DLD1 (cell line): ENCODE data around the gene INPP4A.

Experiments
- in situ Hi-C: cut with HindIII; loops from 2 replicates; pipeline ENCODE4 v1.10.0; 2017; ENCODE audit warnings: low sequenced_read_pairs

INPP4A gene

DNA sequence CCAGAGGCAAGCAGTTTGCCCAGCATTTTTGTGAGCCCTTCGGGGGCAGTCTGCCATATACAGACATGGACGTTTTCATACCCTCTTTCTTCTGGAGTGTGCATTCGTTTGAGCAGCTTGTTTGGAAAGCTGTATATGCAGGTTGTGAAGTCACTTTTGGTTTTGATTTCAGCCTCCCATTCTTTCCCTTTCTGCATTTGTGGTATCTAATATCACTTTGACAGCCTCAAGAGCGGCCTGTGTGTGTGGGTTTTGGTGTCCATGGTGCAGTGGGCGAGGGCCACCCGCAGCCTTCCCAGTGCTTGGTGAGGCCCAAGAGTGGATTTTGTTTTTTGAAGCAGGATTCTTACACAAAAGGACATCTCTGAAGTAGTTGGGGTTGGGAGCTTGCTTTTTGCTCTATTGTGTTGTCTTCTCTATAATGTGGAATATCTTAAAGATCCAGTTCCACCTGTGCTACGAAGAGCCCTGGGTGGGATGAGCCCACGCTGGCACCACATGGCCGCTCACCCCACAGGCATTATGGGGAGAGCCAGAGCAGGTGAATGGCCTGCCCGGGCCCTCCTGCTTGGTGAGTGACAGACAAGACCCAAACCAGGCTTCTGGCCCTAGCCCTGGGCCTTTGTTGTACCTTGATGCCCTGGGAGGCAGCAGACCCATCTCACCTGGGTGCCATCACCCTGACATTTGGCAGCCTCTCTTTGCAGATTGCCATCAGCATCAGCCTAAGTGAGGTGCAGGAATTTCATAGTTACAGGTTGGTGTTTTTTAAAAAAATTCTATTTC lies 29.5 kb downstream of the INPP4A start:
- in situ Hi-C loops = no loop called here

DNA sequence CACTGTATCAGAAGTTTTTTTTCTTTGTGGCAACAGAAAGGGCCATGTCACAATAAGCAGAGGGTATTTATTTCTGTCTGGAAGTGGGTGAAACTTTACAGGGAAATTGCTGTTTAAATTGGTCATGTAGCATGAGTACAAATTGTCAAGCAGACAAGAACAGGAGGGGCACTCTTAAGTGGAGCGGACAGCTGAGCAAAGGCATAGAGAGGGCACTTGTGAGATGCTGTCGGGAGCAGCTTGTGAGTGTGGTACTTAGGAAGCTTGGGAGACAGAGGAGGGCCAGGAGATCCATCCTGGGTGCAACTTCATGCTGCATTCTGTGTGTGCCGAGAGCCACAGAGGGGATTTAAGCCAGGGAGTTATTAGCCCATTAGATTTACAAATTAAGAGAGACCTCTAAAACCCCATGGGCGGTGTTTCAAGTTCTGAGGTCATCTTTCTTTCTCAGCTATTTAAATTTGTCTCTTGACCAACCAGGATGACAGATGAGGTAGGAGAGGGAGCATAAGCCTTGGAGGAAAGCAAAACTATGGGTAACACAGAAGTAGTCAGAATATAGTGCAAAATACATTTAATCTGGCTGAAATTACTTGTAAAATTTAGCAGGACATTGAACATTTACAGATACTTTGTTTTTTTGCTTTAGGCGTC lies 30.4 kb downstream of the INPP4A start:
- in situ Hi-C loops = no loop called here

DNA sequence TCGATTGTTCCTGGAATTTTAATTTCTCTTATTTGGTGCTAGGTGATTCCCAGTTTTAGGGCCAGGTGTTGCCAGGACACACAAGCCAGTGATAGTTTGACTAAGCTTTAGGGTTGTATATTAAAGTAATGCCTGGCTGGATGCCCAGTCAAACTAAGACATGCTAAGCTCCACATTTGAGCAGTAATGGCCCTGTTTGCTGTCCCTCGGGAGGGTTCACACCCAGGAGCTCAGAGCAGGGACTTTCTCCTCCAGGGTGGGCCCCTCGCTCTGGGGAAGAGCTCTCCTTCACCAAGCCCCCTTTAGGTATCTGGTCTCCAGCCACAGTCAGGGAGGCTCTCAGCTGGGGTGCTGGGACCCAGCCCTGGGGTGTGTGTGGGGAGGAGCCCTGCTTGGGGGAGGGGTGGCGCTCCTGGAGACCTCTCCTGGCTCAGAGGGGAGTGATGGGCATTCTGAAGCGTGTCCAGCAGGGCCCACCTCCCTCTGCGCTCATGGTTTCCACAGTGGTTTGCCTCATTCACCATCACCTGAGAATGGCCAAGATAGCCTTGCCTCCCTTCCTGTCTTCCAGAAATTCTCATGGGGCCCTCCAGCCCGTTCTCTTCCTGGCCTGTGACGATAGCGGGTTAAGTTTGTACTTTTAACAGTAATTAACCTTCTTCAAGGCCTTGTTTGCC lies 31.7 kb downstream of the INPP4A start:
- in situ Hi-C loops = no loop called here

DNA sequence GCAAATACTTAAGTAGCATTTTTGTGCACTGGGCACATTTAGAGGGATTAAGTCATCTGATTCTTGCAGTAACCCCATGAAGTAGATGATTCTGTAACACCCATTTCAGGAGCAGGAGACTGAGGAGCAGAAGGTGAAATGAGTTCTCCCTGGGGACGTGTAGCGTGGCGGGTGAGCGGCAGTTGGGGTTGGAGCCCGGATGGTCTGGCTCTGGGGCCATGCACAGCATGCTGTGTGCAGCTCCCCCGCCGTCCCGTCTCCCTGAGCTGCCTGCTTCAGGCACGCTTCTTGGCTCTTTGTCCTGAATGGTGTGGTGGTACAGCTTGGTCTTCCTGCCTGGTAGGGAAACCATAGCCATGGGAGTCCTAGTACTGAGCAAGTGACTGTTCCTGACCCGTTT lies 32.4 kb downstream of the INPP4A start:
- in situ Hi-C loops = no loop called here

DNA sequence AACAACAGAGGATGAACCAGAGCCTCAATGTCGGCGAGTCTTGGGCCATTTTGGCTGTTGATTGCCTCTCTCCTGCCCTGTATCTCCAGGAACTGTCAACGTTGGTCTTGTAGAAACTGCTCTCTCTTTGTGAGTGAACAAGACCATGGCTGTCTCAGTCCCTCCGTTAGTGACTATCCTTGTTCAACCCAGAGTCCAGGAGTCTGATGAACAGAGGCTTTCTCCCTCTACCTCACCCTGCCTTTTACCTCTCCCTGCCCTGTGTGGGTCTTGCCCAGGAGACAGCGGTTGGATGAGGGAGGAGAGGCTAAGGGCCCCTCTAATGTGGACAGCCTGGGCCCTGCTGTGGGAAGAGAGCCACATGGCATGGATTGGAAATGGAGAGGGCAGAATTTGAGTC lies 32.8 kb downstream of the INPP4A start:
- in situ Hi-C loops = no loop called here

DNA sequence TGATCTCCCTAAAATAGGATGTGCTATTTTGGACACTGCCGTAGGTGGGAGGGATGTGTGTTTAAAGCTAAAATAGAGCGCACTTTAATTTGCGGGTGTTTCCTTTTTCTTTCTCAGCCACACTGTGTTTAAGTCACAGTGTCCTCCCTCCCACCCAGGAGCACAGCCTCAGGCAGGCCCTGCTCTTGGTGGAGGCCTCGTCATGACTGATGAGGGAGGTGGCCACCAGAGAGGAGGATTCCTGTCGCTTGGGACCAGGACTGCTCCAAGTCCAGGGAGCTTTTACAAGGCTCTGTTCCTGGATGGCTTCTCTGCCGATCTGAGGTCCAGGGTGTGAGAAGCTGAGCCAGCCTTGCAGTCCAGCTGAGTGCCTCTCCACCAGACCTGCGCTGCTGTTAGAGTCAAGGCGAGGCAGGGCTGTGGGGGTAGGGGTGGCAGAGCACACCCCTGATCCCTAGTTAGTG lies 33.5 kb downstream of the INPP4A start:
- in situ Hi-C loops = no loop called here

DNA sequence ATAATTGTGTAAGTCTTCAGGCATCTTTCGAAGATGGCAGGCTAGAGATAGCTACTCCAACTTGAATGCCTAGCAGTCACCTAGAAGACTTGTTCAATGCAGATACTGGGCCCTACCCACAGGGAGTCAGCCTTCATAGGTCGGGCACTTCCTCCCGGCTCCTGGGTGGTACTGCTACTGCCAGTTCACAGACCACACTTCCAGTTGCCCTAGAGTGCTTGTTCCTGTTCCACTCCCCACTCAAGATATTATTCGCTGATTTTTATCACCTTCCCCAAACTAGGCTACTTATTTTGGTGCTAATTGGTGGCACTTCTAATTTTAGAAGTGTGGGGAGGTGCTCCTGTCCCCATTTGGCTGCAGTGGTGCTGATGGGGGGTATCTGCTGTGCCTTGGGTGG lies 34.2 kb downstream of the INPP4A start:
- in situ Hi-C loops = no loop called here

DNA sequence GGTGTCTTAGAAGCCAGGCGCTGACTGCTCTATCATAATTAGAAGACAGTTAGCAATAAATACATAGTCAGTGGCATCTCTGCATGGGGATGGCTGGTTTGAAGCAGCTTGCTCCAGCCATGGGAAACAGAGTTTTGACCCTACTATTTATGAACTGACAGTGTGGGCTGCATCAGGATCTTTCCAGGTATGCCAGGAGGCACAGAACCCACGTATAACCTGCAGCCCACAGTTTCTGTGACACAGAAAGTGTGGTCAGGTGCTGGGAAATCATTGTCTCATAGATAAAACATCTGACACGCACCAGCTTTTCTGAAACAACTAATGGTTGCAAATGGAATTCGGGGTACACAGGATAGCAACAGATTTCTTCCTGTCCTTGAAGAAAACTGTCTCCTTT lies 34.7 kb downstream of the INPP4A start:
- in situ Hi-C loops = no loop called here

DNA sequence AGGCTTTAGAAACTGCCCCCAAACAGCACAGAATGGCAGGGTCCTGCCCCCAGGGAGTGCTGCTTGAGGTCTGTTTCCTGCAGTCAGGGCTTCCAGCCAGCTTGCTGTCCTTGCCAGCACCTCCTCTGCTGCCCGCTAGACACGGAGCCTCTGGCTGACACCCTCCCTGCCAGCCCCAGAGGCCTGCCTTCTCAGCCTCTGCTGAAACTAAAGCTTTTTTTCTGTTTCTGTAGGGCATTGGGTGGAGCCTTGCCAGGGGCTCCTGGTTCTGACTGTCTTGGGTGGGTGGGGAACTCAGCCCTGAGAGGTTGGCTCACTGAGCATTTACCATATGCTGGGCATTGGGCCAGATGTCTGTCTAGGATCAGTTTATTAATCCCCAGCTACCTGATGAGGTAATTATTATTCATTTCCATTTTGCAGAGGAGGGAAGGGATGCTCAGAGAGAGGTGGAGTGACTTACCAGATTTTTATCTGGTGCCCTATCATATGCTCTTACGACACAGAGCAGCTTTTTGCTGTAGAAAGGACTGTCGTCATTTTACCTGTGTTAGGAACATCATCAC lies 35.4 kb downstream of the INPP4A start:
- in situ Hi-C loops = no loop called here

DNA sequence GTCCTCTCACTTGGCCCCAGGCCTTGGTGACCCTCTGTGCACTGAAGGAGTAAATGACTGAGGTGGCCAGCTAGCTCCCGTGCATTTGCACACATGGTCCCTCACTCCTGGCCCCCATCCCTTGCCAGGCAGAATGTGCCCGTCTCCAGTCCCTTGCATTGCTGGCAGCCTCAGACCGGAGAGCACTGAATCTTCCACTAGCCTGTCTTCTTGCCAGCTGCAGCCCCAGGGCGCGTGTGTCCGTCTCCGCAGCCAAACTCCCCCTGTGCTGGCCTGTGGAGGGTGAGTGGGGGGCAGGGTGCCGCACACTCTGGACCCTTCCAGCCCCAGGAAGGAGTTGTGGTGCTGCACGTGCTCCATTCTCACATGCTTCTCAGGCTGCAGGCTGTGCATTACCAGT lies 35.9 kb downstream of the INPP4A start:
- in situ Hi-C loops = no loop called here

DNA sequence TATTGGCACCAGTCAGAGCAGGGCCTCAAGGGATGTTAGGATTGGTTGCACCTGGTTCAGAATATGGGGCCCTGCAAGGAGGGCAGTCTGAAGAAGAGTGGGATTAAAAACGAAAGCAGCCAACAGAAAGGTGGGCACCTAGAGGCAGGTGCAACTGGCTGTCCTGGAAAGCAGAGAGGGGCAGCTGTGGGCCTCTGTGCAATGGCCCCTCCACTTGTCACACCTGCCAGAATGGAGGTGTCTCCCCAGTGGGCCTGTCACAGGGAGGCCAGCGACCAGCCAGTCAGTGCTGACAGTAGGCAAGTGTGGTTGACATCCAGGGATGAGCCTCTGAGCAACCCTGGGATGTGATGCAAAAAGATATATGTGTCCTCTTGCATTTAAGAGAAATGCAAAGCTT lies 37.7 kb downstream of the INPP4A start:
- in situ Hi-C loops = no loop called here

DNA sequence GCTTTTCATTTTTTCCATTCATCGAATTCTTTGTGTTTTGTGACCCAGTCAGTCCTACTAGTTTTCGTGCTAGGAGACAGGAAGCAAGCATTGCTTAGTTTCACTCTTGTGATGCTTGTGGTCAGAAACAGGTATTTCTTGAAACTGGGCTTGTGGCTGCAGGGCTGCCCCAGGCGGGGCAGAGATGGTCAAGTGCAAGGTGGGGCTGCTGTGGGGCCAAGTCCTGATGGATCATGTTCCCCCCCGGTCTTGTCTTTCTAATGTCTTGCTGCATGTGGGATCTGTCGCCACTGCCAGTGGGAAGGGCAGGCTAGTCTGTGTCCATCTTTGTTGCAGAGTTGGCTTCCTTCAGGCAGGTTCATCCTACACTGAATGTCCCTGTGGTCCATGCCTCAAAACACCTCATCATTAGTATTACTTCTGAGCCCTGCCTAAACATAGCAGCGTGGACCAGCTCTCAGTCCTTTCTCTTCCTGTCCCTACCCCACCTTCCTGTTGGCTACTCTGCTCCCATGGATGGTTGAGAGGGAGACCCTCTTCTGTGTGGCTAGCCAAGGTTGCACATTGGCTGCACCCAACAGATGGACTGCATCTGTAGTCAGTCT lies 38.7 kb downstream of the INPP4A start:
- in situ Hi-C loops = no loop called here

DNA sequence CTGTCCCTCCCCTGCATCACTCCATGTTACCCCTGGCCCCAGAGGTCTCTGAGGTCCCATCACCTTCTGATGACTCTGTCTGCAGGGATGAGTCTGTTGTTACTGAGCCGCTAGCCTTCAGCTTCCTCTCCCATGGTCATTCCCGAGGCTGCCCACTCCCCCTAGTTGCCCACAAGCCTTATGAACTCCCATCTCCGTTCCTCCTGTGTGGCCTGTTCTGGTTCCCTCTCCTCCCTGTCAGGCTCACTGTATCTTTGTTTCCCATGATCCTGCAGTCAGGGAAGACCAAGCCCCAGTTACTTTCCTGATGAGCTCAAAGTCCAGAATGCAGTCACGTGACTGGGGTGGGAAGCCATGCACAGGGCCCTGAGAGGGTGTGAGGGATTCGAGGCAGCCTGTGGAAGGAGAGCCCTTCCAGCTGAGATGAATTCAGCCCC lies 39.5 kb downstream of the INPP4A start:
- in situ Hi-C loops = no loop called here

DNA sequence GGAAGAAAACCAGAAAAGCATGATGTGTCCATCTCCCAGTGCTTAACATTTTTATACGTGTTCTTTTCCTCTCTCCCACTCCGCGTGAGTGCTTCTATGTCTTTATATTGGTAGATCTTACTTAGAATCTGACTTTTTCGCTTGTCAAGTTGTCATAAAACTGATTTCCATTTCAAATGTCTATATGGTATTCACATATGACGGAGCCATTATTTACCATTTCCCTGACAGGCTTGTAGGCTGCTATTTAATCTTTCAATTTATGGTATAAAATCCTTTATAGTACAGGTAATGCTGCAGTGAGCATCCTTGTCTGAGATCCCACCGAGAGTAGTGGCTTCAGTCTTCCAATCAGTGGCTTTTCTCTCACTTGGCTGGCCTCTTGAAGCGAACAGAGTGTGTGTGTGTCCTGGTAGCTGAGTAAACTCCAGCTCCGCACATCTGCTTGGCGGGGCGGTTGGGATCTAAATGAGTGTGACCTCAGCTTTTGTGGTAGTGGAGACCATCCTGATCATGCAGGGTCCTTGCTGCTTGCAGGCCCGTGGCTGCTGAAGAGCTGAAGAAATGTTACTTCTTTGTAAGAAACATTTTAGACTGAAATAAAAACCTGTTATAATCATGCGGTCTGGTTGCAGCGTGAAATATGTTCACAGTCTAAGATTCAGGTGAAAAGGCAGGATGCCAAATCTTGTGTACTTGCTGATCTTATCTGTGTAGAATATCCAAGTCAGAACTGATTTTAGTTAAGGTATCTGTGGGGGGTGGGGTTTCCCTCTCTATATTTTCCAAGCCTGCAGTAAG lies 40.2 kb downstream of the INPP4A start:
- in situ Hi-C loops = no loop called here

DNA sequence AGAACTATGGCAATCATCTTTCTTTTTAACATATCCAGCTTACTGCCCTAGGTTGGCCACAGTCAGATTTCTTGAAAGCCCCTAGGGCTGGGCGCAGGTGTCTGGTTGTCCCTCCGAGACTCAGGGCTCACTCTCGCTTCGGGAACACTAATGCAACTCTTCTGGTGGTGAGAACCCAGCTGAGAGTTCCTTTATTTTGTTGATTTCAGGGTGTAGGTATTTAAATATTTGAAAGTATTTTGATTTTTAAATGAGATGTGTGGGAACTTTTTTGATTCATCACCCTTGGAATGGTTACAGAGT lies 40.7 kb downstream of the INPP4A start:
- in situ Hi-C loops = no loop called here

DNA sequence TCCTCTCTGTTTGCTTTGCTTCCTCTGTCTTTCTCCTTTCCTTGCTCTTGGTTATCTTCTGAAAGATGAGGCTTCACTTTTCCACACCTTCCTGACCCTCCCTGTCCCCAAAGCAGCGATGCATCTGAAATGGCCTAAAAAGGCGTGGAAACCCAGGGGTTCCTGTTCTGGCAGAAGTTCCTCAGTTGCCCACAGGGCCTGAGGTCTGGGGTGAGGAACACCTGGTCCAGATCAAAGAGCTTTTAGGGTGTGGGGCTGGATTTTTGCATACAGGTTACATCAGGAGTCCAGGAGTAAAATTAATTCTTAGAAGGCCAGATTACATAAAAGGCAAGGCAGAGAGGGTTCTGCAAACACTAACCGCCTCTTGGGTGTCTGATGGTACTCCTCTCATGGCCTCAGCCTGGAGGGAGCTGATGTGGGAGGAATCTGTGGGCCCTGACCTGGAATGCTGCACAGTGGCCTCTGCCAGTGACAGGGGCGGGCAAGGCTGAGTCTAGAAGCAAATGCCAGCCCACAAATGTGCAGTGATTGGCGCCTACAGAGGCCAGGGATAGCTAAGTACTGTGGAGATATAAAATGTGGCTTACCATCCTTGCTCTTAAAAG lies 41.8 kb downstream of the INPP4A start:
- in situ Hi-C loops = no loop called here

DNA sequence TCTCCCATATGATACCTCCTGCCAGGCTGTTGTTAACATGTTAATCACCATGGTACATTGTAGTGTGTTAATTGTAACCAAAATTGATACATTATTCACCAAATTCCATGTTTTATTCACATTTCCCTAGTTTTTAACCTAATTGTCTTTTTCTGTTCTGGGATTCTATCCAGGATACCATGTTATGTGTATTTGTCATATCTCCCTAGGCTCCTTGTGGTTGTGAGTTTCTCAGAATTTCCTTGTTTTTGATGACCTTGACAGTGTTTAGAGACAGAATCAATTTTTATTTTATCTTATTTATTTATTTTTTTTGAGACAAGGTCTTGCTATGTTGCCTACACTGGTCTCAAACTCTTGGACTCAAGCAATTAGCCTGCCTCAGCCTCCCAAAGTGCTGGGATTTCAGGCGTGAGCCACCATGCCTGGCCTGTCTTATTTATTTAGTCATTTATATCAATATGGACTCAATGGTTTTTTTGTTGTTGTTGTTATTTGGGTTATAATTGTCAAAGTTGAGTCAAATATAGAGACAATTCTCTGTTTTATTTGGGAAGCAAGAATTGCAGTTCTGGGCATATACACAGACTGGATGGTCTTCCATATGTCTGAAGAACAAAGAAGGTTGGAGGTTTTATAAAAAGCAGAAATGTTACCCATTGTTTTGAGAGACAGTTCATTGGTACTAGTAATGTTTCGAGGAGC lies 42.6 kb downstream of the INPP4A start:
- in situ Hi-C loops = no loop called here

DNA sequence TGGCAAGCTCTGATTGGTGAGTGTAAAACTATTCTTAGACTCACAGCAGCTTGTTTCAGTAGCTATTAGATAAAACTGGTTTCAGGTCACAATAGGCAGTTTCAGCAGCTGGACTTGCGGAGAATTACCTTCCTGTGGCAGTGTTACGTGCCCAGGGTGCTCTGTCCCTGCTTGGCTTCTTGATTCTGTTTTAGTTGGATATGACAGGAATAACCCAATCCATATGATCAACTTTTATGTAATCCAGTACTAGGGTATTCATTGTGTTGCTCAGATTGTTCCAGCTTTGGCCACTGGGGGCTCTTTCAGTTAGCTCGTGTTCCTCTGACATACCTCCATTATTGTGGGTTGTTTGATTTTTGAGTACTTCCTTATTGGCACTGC lies 43.1 kb downstream of the INPP4A start:
- in situ Hi-C loops = no loop called here

DNA sequence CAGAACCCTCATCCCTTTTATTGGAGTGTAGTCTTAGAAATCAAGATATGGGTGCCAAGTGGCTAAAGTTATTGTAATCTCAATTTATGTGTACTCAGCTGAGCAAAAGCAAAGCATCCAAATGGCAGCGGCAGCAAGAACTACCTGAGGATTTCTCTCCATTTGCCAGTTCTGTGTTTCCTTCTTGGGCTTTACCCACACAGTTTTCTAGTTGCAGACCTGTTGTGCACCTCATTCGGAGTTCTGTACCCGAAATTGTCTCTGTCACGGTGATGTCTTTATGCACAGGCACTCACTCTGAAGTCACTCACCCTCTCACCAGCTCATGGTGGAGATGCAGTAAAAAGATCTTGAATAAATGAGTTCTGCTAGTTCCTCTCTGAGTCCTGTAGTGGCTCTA lies 43.6 kb downstream of the INPP4A start:
- in situ Hi-C loops = no loop called here

DNA sequence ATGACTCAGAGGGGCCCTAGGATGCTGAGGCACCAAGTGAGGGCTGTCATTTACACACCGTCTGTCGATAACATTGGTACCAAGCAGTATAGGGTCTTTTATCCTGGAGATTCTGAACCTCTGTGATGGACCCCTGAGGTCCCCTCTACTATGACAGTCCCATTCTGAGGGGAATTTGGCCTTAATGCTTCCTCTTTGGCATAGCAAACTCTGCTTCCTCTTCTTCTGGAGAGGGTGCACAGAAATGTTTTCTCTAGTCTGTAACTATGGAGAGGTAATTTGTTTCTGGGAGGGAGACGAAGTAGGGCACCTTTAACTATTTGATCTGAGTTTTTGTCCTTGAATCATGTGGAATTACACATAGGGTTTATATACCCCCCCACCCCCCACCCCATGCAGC lies 44.8 kb downstream of the INPP4A start:
- in situ Hi-C loops = no loop called here
